ENCODE measurements around the gene PSMD14.

- no peak for TF ChIP-seq RBAK (tag by site-specific recombination; IDR thresholded peaks at IDR 0.05)
- TF ChIP-seq, protein P1, sequence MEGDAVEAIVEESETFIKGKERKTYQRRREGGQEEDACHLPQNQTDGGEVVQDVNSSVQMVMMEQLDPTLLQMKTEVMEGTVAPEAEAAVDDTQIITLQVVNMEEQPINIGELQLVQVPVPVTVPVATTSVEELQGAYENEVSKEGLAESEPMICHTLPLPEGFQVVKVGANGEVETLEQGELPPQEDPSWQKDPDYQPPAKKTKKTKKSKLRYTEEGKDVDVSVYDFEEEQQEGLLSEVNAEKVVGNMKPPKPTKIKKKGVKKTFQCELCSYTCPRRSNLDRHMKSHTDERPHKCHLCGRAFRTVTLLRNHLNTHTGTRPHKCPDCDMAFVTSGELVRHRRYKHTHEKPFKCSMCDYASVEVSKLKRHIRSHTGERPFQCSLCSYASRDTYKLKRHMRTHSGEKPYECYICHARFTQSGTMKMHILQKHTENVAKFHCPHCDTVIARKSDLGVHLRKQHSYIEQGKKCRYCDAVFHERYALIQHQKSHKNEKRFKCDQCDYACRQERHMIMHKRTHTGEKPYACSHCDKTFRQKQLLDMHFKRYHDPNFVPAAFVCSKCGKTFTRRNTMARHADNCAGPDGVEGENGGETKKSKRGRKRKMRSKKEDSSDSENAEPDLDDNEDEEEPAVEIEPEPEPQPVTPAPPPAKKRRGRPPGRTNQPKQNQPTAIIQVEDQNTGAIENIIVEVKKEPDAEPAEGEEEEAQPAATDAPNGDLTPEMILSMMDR (tag by site-specific recombination; IDR thresholded peaks at IDR 0.05) = no peak
Measured at GRCh38 chr2:161327582-161327981, 19.4 kb downstream of the PSMD14 start.

Data from HEK293 (cell line).